NCI-H1092 (cell line): ENCODE data around the gene SLC5A7.

Source experiments
- DNase-seq: peaks from one replicate; lab custom pipeline; 2025; lab: John Stamatoyannopoulos, UW

Gene SLC5A7

GRCh38 chr2:107986278-107987217 is at the start of gene SLC5A7:
Gene SLC5A7 (plus strand): TSS chr2:107986524. CDS start chr2:107988156, 1,632 bp downstream.
- no peak for DNase-seq

- DNase-seq: no peak
Observed at GRCh38 chr2:107961395-107961794, 24.9 kb upstream of the SLC5A7 start.

GRCh38 chr2:107964185-107964584 is 22.1 kb upstream of the SLC5A7 start:
- no peak for DNase-seq

GRCh38 chr2:107984707-107985106 is 1.6 kb upstream of the SLC5A7 start:
- no peak for DNase-seq

GRCh38 chr2:107988108-107988507 is 1.8 kb downstream of the SLC5A7 start:
- no peak for DNase-seq

GRCh38 chr2:107989445-107989844 is 3.1 kb downstream of the SLC5A7 start:
- DNase-seq: no peak

GRCh38 chr2:107990718-107991117 is 4.4 kb downstream of the SLC5A7 start:
- no peak for DNase-seq

GRCh38 chr2:107992069-107992468 is 5.7 kb downstream of the SLC5A7 start:
- DNase-seq: no peak

- DNase-seq: no peak
Observed at GRCh38 chr2:107999158-107999557, 12.8 kb downstream of the SLC5A7 start.

GRCh38 chr2:108010912-108011591 is 24.7 kb downstream of the SLC5A7 start:
- no peak for DNase-seq

GRCh38 chr2:108013305-108013704 is 27.0 kb downstream of the SLC5A7 start:
- DNase-seq: no peak

- DNase-seq: no peak
Observed at GRCh38 chr2:108022628-108023027, 36.3 kb downstream of the SLC5A7 start.

- no peak for DNase-seq
Observed at GRCh38 chr2:108023776-108024175, 37.5 kb downstream of the SLC5A7 start.

- DNase-seq: no peak
Observed at GRCh38 chr2:108026092-108026794, 39.9 kb downstream of the SLC5A7 start.

- DNase-seq: peak; percentile 0
Observed at GRCh38 chr2:108029496-108029895, 43.2 kb downstream of the SLC5A7 start.

GRCh38 chr2:108029912-108030311 is 43.6 kb downstream of the SLC5A7 start:
- no peak for DNase-seq

GRCh38 chr2:108031471-108031941 is 45.2 kb downstream of the SLC5A7 start:
- DNase-seq: no peak

- DNase-seq: no peak
Observed at GRCh38 chr2:108034843-108035242, 48.5 kb downstream of the SLC5A7 start.

- DNase-seq: no peak
Observed at GRCh38 chr2:108048752-108049151, 62.4 kb downstream of the SLC5A7 start.

- DNase-seq: no peak
Observed at GRCh38 chr2:108058576-108059137, 72.3 kb downstream of the SLC5A7 start.

GRCh38 chr2:108061439-108062042 is 75.2 kb downstream of the SLC5A7 start:
- no peak for DNase-seq
